ENCODE results near the gene DYNLT4.
"Not testable (repeated sequence)": the region's sequence is repeated elsewhere in the genome, so short reads cannot be mapped to it uniquely, and the experiment has no call there.

DYNLT4 gene

DNA sequence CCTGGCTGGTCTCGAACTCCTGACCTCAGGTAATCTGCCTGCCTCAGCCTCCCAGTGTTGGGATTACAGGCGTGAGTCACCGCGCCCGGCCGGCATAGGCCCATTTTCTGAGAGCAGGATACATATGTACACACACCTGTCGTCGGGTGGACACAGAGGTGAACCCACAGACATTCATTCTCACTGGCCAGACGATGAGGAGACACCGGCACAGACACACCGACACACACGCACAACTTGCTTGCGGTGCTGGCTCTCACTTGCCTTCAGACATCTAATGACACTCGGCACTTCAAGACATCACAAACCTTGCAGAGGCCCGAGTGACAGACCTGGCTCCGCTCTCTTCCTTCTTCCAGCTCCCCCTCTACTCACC is 35.3 kb upstream of the DYNLT4 start:
- Histone ChIP-seq H3K4me1 (ENCODE audit: control insufficient read depth, insufficient read depth, low read length) (peaks cover 14% of the 10 kb centered on the region), H3K4me3 (ENCODE audit: low read length in 2 of 2) (peak overlapping the region; percentile 79 to 86), H3K9ac (ENCODE audit: low read length in 2 of 2) (peak overlapping the region; percentile 69 to 79), H3K27ac (ENCODE audit: low read length) (peak overlapping the region; percentile 58), H3K27me3 (ENCODE audit: control insufficient read depth in 1 of 2, insufficient read depth in 2 of 2, low read length in 2 of 2) (no peaks in the 10 kb centered on the region), H3K9me3 (ENCODE audit: control insufficient read depth in 2 of 2, low read length in 2 of 2) (no peaks in the 10 kb centered on the region), H3K36me3 (ENCODE audit: control insufficient read depth in 2 of 2, insufficient read depth in 2 of 2, low read length in 2 of 2) (no peaks in the 10 kb centered on the region)

DNA sequence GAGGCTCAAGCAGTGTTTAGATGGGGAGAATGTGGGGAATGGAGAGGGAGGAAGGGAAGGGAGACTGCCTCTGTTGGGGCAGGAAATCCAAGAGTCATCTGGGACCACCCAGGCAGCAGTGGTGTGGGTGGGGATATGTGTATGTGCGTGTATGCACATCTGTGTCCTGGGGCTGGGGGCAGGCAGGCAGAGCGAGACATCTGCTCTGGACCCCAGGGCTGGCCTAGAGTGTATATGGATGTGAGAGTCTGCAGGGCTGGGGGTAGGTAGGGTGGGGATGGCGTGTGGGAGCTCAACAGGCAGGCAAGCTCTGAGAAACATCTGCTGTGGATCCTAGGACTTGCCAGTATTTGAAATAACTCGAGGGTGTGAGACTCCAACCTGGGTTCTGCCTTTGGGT is 32.4 kb upstream of the DYNLT4 start:
- Histone ChIP-seq H3K27ac (ENCODE audit: low read length) (no peak overlapping the region), H3K9me3 (ENCODE audit: control insufficient read depth in 2 of 2, low read length in 2 of 2) (no peaks in the 10 kb centered on the region), H3K36me3 (ENCODE audit: control insufficient read depth in 2 of 2, insufficient read depth in 2 of 2, low read length in 2 of 2) (peaks cover 2 to 4% of the 10 kb centered on the region in 2 donors), H3K27me3 (ENCODE audit: control insufficient read depth in 1 of 2, insufficient read depth in 2 of 2, low read length in 2 of 2) (no peaks in the 10 kb centered on the region), H3K4me3 (ENCODE audit: low read length in 2 of 2) (no peak overlapping the region), H3K4me1 (ENCODE audit: control insufficient read depth, insufficient read depth, low read length) (peaks cover 21% of the 10 kb centered on the region), H3K9ac (ENCODE audit: low read length in 2 of 2) (no peak overlapping the region)

DNA sequence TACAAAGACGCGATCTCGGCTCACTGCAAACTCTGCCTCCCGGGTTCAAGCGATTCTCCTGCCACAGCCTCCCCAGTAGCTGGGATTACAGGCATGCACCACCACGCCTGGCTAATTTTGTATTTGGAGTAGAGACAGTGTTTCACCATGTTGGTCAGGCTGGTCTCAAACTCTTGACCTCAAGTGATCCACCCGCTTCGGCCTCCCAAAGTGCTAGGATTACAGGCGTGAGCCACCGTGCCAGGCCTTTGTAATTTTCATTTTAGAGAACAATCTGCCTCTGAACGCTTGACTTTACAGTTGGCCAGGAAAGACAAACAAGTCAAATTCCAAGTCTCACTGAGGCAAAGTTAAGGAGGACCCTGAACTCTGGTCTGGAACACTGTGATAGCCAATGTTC is 31.1 kb upstream of the DYNLT4 start:
- not testable (repeated sequence) for H3K27me3 ChIP-seq (ENCODE audit: control insufficient read depth in 1 of 2, insufficient read depth in 2 of 2, low read length in 2 of 2); H3K27ac ChIP-seq (ENCODE audit: low read length); H3K4me3 ChIP-seq (ENCODE audit: low read length in 2 of 2); H3K36me3 ChIP-seq (ENCODE audit: control insufficient read depth in 2 of 2, insufficient read depth in 2 of 2, low read length in 2 of 2); H3K9me3 ChIP-seq (ENCODE audit: control insufficient read depth in 2 of 2, low read length in 2 of 2); H3K9ac ChIP-seq (ENCODE audit: low read length in 2 of 2)
- H3K4me1 ChIP-seq (ENCODE audit: control insufficient read depth, insufficient read depth, low read length), result peaks cover 19% of the 10 kb centered on the region

DNA sequence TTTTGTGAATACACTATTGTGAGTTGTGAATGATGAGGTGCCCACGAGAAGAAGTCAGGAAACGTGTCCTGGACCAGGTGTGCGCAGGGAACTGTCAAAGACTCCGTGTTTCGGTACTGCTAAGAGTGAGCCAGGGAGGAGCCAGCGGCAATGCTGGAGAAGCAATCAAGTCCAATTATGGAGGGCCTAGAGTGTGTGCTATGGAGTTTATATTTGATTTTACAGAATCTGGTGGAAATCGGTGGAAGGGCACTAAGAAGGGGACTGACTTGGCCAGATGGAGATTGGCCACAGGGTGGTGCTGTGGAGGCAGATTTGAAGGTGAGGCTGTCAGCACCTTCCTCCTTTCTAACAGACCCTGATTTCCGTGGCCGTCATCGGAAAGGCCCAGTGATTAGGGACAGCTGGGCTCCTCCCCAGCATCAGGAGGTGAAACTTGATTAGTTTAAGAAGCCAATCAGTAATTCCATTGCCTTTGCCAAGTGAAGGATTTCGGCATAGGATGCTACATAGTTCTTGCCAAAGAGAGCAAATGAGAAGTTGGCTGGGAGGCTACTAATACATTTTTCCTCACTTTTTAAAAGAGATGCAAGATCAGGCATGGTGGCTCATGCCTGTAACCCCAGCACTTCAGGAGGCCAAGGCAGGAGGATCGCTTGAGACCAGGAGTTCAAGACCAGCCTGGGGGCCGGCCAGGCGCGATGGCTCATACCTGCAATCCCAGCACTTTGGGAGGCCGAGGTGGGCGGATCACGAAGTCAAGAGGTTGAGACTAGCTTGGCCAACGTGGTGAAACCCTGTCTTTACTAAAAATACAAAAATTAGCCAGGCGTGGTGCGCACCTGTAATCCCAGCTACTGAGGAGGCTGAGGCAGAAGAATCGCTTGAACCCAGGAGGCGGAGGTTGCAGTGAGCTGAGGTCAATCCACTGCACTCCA is 28.9 kb upstream of the DYNLT4 start:
- no peaks in the 10 kb centered on the region for H3K9me3 ChIP-seq (ENCODE audit: control insufficient read depth in 2 of 2, low read length in 2 of 2)
- H3K4me3 ChIP-seq (ENCODE audit: low read length in 2 of 2), result peak overlapping the region in 1 of 2 donors; percentile 47
- H3K27ac ChIP-seq (ENCODE audit: low read length), result no peak overlapping the region
- H3K36me3 ChIP-seq (ENCODE audit: control insufficient read depth in 2 of 2, insufficient read depth in 2 of 2, low read length in 2 of 2), result peaks cover 3 to 9% of the 10 kb centered on the region in 2 donors
- no peaks in the 10 kb centered on the region for H3K27me3 ChIP-seq (ENCODE audit: control insufficient read depth in 1 of 2, insufficient read depth in 2 of 2, low read length in 2 of 2)
- H3K4me1 ChIP-seq (ENCODE audit: control insufficient read depth, insufficient read depth, low read length), result peaks cover 10% of the 10 kb centered on the region
- H3K9ac ChIP-seq (ENCODE audit: low read length in 2 of 2), result no peak overlapping the region

DNA sequence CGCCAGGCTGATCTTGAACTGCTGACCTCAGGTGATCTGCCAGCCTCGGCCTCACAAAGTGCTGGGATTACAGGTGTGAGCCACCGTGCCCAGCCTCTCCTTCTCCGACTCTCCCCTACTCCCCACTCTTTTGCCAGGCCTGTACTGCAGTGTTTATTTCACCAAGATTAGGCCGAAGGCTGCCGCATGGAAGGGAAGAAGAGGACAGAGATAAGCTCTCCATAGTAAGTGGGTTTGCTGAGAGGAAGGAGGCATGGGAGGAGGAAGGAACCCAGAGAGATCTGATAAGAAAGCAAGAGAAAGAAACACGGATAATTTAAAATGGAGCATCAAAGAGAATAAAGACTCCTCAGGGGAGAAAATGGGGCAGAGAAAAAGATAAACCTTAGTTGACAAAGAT is 27.2 kb upstream of the DYNLT4 start:
- H3K36me3 ChIP-seq (ENCODE audit: control insufficient read depth in 2 of 2, insufficient read depth in 2 of 2, low read length in 2 of 2), result peaks cover 5 to 9% of the 10 kb centered on the region in 2 donors
- no peaks in the 10 kb centered on the region for H3K9me3 ChIP-seq (ENCODE audit: control insufficient read depth in 2 of 2, low read length in 2 of 2)
- H3K9ac ChIP-seq (ENCODE audit: low read length in 2 of 2), result no peak overlapping the region
- peaks cover 10% of the 10 kb centered on the region for H3K4me1 ChIP-seq (ENCODE audit: control insufficient read depth, insufficient read depth, low read length)
- H3K4me3 ChIP-seq (ENCODE audit: low read length in 2 of 2), result no peak overlapping the region
- H3K27me3 ChIP-seq (ENCODE audit: control insufficient read depth in 1 of 2, insufficient read depth in 2 of 2, low read length in 2 of 2), result no peaks in the 10 kb centered on the region
- no peak overlapping the region for H3K27ac ChIP-seq (ENCODE audit: low read length)

DNA sequence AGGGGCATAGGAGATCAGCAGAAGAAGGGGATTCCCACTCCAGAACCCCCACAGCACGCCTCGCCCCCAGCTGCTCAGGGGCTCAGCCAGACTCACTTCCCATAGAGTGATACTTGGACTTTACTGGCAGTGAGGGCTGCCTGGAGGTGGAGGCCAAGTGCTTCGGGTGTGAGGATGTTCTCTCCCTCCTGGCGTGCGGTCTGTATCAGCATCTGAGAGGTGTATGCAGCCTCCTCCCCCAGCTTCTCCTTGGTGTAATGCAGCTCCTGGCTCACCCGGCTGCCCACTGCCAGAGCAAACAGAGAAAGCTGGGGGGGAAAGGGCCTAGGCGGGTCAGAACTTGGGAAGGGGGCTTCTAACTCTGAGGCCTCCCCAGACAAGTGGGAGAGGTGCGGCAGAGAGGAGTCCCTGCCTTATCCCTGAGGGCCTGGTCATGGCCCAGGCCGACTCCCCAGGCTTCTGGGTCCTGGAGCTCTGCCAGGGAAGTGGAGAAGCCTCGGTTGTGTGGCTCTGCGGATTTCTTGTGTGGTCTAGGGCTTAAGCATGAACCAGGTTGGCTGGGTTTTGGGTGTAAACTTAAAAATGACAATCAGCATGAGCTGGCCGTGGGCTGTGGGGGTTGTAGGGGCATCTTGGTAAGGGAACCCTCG is 25.0 kb upstream of the DYNLT4 start:
- Histone ChIP-seq H3K27ac (ENCODE audit: low read length) (no peak overlapping the region), H3K9me3 (ENCODE audit: control insufficient read depth in 2 of 2, low read length in 2 of 2) (no peaks in the 10 kb centered on the region), H3K4me3 (ENCODE audit: low read length in 2 of 2) (no peak overlapping the region), H3K4me1 (ENCODE audit: control insufficient read depth, insufficient read depth, low read length) (peaks cover 10% of the 10 kb centered on the region), H3K36me3 (ENCODE audit: control insufficient read depth in 2 of 2, insufficient read depth in 2 of 2, low read length in 2 of 2) (peaks cover 9 to 16% of the 10 kb centered on the region in 2 donors), H3K27me3 (ENCODE audit: control insufficient read depth in 1 of 2, insufficient read depth in 2 of 2, low read length in 2 of 2) (no peaks in the 10 kb centered on the region), H3K9ac (ENCODE audit: low read length in 2 of 2) (no peak overlapping the region)

DNA sequence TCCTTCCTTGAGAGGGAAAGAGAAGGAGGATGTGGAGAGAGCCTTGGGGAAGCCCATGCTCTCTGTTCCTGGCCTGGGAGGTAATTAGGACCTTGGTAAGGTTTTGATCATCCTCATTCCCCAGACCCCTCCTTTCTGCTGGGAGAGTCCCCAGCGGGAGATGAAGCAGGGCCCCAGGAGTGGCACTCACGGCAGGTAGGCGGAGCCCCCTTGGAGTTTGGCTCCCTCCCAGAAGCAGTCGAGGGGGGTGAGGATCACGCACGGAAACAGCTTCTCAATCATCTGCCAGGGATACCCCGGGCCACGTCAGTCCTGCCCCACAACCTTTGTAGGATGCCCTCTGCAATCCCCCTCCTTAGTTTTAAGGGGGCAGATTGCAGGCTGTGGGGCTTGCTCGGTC is 24.4 kb upstream of the DYNLT4 start:
- H3K9ac ChIP-seq (ENCODE audit: low read length in 2 of 2), result no peak overlapping the region
- H3K27me3 ChIP-seq (ENCODE audit: control insufficient read depth in 1 of 2, insufficient read depth in 2 of 2, low read length in 2 of 2), result no peaks in the 10 kb centered on the region
- H3K4me1 ChIP-seq (ENCODE audit: control insufficient read depth, insufficient read depth, low read length), result peaks cover 10% of the 10 kb centered on the region
- H3K4me3 ChIP-seq (ENCODE audit: low read length in 2 of 2), result no peak overlapping the region
- peaks cover 11 to 16% of the 10 kb centered on the region in 2 donors for H3K36me3 ChIP-seq (ENCODE audit: control insufficient read depth in 2 of 2, insufficient read depth in 2 of 2, low read length in 2 of 2)
- H3K9me3 ChIP-seq (ENCODE audit: control insufficient read depth in 2 of 2, low read length in 2 of 2), result no peaks in the 10 kb centered on the region
- no peak overlapping the region for H3K27ac ChIP-seq (ENCODE audit: low read length)

DNA sequence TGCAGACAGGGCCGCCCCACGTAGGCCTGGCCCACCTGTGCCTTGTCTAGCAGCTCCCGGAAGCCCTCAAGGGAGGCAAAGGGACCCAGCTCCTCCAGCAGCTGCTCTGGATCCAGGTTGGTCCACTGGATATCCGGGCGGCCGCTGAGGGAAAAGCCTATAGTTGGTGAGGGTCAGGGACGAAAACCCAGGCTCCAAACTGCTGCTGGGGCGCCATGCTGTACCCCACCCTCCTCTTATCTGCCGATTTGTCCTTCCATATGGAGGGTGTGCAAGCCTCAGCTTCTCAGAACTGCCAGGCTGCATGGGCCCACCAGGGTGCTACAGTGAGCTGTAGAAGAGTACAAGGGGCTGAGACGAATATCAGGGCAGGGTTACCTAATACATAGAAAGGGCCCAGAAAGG is 23.8 kb upstream of the DYNLT4 start:
- Histone ChIP-seq H3K9me3 (ENCODE audit: control insufficient read depth in 2 of 2, low read length in 2 of 2) (no peaks in the 10 kb centered on the region), H3K9ac (ENCODE audit: low read length in 2 of 2) (no peak overlapping the region), H3K36me3 (ENCODE audit: control insufficient read depth in 2 of 2, insufficient read depth in 2 of 2, low read length in 2 of 2) (peaks cover 14 to 16% of the 10 kb centered on the region in 2 donors), H3K4me1 (ENCODE audit: control insufficient read depth, insufficient read depth, low read length) (peaks cover 6% of the 10 kb centered on the region), H3K27ac (ENCODE audit: low read length) (no peak overlapping the region), H3K4me3 (ENCODE audit: low read length in 2 of 2) (no peak overlapping the region), H3K27me3 (ENCODE audit: control insufficient read depth in 1 of 2, insufficient read depth in 2 of 2, low read length in 2 of 2) (no peaks in the 10 kb centered on the region)

DNA sequence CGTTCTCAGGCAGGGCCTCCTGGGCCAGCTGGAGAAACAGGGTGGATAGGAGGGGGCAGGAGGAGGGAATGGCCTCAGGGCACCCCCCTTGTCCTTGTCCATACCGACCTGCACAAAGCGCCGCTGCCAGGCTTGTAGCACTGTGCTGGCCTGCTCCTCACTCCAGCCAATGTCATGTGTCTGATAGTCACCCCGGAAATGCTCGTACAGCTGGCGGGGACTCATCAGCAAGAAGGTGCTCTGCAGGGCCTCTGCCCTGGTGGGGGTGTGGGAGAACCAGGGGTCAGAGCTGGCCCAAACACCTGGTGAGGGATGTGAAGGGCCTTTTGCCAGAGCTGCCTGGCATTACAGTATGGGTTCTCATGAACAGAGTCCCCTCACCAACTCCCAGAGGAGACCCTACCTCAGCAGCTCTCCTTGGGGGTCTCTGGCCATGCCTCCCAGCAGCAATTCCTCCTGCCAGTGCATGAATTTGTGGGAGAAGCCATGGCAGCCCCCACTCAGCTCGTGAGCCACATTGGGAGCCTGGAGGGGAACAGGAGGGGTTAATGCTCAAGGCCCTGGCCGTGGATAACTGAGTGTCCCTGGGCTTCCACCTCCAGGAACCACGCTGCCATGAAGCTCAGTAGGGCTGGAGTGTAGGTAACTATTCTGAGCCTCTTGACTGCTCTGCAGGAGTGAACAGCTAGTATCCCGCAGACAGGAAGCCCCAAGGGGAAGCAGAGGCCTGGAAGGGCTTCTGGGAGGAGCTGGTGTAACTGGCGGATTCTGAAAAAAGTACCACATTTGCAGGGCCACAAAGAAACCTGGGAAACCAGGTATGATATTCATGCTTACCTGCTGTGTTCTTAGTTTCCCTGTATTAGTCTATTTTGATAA is 22.6 kb upstream of the DYNLT4 start:
- peaks cover 3% of the 10 kb centered on the region for H3K4me1 ChIP-seq (ENCODE audit: control insufficient read depth, insufficient read depth, low read length)
- peaks cover 14% of the 10 kb centered on the region in 2 donors for H3K36me3 ChIP-seq (ENCODE audit: control insufficient read depth in 2 of 2, insufficient read depth in 2 of 2, low read length in 2 of 2)
- H3K9ac ChIP-seq (ENCODE audit: low read length in 2 of 2), result no peak overlapping the region
- H3K4me3 ChIP-seq (ENCODE audit: low read length in 2 of 2), result no peak overlapping the region
- no peaks in the 10 kb centered on the region for H3K9me3 ChIP-seq (ENCODE audit: control insufficient read depth in 2 of 2, low read length in 2 of 2)
- no peak overlapping the region for H3K27ac ChIP-seq (ENCODE audit: low read length)
- H3K27me3 ChIP-seq (ENCODE audit: control insufficient read depth in 1 of 2, insufficient read depth in 2 of 2, low read length in 2 of 2), result no peaks in the 10 kb centered on the region

DNA sequence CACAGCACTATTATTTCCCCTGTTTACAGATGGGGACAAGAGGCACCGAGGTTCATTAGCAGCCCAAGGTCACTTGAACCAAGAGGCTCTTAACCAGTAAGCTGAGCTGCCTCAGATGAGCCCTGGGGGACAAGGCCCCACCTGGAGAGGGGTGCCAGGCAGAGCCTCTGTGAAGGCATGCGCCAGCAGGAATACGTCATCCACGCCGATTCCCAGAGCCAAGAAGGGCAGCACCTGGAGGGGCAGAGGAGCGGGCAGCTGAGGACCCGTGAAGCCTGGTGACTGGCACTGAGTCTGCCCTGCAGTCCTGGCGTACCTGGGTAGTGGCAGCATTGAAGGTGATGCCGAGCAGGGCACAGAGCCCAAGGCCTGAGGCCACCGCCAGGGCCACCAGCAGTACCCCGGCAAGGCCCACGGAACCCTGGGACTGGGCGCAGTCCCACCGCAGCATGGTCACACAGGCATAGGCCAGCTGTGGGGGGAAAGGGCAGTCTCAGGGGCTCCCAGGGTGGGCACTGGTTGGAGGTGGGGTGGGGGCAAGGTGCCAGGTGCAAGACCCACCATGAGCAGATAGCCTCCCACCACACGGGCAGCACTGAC is 21.8 kb upstream of the DYNLT4 start:
- Histone ChIP-seq H3K9me3 (ENCODE audit: control insufficient read depth in 2 of 2, low read length in 2 of 2) (no peaks in the 10 kb centered on the region), H3K27me3 (ENCODE audit: control insufficient read depth in 1 of 2, insufficient read depth in 2 of 2, low read length in 2 of 2) (no peaks in the 10 kb centered on the region), H3K27ac (ENCODE audit: low read length) (no peak overlapping the region), H3K9ac (ENCODE audit: low read length in 2 of 2) (no peak overlapping the region), H3K4me1 (ENCODE audit: control insufficient read depth, insufficient read depth, low read length) (peaks cover 3% of the 10 kb centered on the region), H3K4me3 (ENCODE audit: low read length in 2 of 2) (no peak overlapping the region), H3K36me3 (ENCODE audit: control insufficient read depth in 2 of 2, insufficient read depth in 2 of 2, low read length in 2 of 2) (peaks cover 11% of the 10 kb centered on the region in 2 donors)

Data from stomach smooth muscle (tissue), 2 donors.